CD4-positive, alpha-beta T cell treated with Interleukin-4 for 4 hours (primary cell): ENCODE measurements around the gene LRRIQ1.
"Not testable (repeated sequence)": the region's sequence is repeated elsewhere in the genome, so short reads cannot be mapped to it uniquely, and the experiment has no call there.

Experiments
- DNase-seq: peaks from one replicate; pipeline ENCODE4 v3.0.0-alpha.2; 2020

LRRIQ1 gene, protein sequence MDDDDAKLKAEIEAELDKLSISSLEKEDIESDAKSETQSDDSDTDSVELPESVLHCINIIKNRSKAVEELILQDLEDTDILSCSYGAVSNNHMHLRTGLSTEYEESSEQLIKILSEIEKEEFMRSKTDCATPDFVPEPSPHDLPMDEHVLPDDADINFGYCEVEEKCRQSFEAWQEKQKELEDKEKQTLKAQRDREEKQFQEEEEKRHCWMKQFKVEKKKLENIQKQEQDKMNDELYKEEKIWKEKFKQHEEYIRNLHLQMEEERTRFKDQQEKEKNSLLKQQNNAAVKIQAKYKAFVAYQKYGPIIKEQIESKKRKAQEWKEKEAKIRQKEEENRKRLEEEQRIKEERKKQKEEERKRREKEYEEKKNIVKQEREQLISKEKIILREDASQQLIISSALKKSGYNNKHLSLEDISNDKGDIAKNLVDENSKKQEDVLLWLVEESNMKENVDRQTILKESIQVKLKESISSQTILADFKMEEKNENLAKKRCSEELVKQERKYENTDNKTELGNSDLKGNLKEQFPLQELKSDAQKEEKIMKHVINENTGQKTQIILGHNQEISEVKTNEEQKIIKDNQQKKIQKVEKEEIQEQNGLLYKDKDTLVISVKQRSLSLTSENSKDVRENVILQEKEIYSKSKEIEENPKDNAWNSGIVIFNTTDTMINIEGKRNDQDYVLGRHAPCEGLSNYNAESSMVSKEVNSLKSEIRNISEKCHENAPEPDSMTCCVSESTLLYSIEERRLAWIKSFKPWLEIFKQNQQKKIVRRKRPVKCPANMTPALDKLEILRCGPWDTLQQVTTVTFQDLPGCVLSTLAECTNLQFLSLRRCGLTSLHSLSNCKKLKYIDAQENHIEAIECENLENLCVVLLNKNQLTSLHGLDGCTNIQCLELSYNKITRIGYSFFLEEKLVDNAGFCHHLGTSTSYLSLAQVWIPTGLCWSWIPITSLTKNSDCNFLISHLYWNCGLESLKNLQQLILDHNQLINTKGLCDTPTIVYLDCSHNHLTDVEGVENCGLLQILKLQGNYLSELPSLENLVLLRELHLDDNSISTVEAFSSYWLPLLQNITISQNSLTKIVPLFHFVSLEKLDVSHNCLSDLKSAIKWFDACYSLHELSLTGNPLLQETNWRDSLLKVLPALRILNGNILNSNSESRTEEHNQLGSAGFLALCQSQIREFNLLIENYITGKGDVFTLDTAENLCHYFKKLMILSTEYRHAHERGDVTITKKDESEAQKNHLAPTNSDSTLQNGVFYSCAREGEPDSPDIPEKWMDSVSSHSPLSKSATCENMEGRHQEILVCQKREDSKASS (N-terminal part only)

DNA sequence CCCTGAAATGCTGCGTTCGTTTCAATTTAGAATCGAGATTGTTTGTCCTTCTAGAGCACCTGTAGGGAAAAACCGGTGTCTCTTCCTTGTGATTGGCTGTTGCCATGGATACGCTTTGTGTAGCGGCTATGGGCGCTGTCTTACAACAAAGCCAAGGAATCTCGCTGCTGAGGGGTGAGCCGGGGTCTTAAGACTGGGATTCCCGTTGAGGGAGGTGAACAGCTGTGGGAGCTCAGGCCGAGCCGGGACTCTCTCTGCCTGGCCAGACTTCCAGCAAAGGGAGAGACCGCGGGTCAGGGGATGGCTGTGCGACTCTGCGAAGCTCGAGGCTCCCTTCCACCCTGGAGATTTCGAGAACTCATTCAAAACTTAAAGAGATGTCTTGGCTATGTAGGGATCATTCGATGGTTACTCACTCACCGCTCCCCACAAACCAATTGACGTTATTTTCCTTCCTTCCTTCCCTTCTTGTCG, at the start of gene LRRIQ1, which contains the start of gene TSPAN19:
LRRIQ1 (plus strand) TSS at position 118 of the 474 bp plus-strand sequence. CDS start 1,826 bp downstream, outside the sequence.
TSPAN19 (minus strand) TSS at position 44 of the 474 bp plus-strand sequence. CDS start 6,331 bp downstream, outside the sequence.
- peak; percentile 21 for DNase-seq

DNA sequence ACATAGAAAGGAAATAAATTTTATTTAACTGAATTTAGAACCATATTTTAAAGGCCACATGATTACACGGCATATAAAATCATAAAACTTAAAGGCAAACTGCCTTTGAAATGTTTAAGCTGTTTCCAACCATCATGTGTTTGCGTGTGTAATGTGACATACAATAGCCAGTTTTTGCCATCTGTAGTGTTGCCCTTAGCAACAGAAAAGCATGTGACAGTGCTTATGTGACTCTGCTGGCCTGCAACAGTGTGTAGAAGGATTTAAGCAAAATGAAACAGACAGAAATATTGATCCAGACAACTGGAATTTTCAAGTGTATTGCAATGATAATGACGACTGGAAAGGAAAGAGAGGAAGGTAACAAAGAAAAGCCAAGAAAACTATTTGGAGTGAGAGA, 49.6 kb upstream of the LRRIQ1 start:
- DNase-seq, result no peak

DNA sequence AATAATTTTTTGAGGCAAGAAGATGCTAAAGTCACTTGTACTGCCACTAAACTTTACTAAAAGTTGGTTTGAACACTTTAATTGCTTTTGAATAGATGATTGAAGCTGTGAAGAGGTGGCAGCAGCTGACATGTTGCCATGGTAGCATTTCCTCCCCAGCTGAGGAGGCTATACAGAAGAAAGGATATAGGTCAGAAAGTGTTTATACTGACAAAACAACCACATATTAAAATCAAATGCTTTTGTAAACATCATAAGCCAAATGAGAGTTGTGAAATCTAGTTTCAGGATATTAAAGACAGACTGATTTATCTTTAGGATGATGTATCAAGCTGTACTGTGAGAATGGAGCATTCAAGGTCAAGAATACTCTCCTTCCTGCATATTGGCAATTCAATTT, 41.7 kb upstream of the LRRIQ1 start:
- no peak for DNase-seq

DNA sequence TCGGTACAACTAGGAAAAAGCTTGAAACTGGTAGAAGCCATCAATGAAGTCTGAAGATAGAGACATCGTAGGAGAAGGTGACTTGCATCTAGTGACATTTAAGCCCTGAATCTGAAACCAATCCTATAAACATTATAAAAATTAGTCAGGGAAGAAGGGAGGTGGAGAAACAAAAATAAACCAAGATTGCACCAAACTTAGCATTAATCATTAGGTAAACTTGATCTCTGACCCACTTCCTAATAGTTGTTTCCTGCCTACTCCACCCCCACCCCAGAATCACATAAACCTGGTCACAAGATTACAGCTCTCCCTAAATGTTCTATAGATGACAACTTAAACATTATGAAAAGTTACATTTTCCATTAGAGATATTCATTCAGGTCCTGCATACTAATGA, 40.5 kb upstream of the LRRIQ1 start:
- no peak for DNase-seq

DNA sequence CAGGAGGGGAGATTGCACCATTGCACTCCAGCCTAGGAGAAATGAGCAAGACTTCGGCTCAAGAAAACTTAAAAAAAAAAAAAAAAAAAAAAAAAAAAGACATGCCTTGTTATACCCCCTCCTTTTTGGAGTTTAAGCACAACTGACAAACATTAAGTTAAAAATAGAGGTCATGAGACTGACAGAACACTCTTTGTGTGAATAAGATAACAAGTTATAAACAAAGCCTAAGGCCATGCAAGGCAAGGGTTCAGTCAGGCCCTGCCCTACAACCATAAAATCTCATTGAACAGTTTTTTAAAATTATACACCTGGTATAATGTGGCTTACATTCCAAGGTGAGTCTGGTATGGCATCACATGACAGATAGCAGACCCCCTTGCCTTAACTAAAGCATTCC, 39.4 kb upstream of the LRRIQ1 start:
- DNase-seq, result no peak

DNA sequence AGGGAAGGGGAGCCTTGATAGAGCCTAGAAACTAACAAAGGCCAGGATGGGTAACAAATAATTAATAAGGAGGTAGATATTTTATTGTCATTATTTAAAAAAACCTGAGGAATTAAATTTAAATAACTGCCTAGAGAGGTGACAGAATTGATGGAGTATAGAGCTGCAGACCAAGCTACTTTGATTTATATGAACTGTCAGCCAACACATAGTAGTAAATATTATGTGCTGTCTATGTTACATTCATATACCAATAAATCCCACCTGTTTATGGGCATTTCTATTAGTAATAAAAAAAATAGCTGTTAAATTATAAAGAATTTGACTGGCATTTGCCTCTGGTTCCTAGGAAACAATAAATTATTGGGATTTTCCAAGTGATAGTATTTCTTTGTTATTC, 37.8 kb upstream of the LRRIQ1 start:
- no peak for DNase-seq

DNA sequence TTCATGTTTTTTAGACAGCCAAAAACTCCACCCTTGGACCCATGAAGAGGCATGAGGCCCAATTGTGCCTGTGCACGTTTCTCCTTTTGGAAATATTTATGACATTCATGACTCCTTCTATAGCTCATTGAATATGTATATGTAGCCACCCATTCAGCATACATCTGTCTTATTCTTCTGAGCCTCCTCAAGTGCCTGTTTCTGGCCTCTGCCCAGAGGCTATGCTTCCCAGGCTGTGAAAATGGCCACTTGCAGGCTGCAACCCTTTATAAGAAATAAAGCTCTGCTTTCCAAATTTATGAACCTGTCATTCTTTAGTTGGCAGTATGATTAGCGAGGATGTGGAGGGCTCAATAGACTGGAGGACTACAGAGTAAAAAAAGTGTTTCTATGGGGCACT, 35.4 kb upstream of the LRRIQ1 start:
- no peak for DNase-seq

DNA sequence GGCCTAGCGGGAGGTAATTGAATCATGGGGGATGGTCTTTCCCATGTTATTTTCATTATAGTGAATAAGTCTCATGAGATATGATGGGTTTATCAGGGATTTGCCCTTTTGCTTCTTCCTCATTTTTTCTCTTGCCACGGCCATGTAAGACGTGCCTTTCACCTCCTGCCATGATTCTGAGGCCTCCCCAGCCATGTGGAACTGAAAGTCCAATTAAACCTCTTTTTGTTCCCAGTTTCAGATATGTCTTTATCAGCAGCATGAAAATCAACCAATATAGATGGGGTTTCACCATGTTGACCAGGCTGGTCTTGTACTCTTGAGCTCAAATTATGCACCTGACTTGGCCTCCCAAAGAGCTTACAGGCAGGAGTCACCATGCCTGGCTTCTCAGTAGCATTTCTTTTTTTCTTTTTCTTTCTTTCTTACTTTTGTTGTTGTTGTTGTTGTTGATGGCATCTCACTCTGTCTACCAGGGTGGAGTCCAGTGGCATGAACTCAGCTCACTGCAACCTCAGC, 33.3 kb upstream of the LRRIQ1 start:
- no peak for DNase-seq

DNA sequence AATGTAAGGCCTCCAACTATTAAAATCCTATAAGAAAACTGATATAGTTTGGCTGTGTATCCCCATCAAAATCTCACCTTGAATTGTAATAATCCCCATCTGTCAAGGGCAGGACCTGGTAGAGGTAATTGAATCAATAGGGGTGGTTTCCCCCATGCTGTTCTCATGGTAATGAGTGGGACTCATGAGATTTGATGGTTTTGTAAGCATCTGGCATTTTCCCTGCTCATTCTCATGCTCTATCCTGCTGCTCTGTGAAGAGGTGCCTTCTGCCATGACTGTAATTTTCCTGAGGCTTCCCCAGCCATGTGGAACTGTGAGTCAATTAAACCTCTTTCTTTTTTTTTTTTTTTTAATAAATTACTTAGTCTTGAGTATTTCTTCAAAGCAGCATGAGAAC, 31.9 kb upstream of the LRRIQ1 start:
- no peak for DNase-seq

DNA sequence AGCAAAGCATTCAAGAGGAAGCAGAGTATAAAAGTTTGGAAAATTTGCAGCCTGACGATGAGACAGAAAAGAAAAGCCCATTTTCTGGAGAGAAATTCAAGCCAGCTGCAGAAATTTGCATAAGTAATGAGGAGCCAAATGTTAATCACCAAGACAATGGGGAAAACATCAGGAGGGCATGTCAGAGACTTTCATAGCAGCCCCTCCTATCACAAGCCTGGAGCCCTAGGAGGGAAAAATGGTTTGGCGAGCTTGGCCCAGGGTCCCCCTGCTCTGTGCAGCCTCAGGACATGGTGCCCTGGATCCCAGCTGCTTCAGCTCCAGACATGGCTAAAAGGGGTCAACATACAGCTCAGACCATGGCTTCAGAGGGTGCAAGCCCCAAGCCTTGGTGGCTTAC, 31.1 kb upstream of the LRRIQ1 start:
- DNase-seq, result not testable (repeated sequence)

DNA sequence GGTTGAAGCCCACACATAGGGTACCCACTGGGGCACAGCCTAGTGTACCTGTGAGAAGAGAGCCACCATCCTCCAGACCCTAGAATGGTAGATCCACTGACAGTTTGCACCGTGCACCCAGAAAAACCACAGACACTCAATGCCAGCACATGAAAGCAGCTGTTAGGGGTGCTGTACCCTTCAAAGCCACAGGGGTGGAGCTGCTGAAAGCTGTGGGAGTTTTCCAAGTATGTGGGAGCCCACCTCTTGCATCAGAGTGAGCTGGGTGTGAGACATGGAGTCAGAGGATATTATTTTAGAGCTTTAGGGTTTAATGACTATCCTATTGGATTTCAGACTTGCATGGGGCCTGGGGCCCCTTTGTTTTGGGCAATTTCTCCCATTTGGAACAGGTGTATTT, 30.5 kb upstream of the LRRIQ1 start:
- DNase-seq, result no peak

DNA sequence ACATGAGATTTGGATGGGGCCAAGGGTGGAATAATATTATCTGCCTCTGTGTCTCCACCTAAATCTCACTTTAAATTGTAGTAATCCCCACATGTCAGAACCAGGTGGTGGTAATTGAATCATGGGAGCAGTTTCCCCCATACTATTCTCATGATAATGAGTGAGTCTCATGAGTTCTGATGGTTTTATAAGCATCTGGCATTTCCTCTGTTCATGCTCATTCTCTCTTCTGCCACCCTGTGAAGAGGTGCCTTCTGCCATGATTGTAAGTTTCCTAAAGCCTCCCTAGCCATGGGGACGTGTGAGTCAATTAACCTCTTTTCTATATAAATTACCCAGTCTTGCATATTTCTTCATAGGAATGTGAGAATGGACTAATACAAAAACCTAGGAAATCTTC, 29.9 kb upstream of the LRRIQ1 start:
- DNase-seq, result no peak

DNA sequence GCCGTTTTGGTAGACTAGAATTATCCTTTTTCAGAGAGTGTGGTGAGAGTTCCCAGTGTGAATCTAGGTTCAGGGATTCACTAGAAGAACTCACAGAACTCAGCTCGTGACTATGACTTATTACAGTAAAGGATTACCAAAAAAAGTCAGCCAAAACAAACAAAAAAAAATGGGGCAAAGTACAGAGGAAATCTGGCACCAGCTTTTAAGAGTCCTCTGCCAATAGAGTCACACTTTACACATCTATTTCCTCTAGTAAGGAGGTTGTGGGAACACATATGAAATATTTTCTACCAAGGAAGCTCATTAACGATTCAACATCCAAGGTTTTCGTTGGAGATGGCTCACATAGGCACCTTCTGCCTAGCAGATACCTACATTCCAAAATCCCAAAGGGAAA, 28.3 kb upstream of the LRRIQ1 start:
- DNase-seq, result no peak

DNA sequence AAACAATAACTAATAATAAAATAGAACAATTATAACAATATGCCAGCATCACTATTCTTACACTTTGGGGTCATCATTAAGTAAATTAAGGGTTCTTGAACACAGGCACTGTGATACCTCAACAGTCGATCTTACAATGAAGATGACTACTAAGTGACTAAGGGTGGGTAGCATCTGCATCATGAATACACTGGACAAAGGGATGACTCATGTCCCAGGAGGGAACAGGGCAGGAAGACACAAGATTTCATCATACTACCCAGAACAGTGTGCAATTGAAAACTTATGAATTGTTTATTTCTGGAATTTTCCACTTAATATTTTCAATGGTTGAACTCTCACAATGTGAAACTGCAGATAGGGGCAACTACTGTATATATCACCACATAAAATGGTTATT, 19.7 kb upstream of the LRRIQ1 start:
- no peak for DNase-seq

DNA sequence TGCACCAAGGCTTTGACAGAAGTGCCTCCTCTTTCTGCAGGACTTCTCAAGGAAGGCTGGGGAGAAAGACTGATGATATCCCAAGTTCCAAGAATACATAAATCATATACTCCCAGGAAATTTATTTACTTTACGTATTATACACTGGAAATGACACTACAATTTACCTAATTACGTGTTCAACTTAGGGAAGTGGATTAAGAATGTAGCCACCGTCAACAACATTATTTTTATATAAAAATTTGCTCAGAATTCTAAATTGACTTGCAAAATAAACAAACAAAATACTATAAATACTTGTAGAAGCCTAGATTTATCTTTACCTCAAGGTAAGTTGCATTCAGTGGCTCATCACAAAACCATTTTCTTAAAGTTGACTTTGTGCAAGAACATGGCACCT, 19.0 kb upstream of the LRRIQ1 start:
- DNase-seq, result no peak

DNA sequence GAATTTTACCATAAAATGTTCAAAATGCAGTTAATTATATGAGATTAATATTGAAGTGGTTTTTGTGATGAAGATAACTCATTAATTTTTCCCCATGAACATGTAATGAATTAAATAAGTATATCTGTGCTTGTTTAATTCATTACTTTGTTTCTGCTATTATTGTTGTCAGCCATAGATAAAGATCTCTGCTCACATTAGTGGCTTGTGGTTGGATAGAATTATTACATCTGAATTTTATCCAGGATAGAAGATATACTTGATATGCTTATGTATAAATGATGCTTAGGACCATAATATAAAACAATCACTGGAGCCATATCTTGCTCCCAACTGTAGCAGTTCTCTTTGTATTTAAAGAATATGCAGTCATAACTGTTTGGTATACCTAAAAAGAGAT, 18.5 kb upstream of the LRRIQ1 start:
- DNase-seq, result no peak

DNA sequence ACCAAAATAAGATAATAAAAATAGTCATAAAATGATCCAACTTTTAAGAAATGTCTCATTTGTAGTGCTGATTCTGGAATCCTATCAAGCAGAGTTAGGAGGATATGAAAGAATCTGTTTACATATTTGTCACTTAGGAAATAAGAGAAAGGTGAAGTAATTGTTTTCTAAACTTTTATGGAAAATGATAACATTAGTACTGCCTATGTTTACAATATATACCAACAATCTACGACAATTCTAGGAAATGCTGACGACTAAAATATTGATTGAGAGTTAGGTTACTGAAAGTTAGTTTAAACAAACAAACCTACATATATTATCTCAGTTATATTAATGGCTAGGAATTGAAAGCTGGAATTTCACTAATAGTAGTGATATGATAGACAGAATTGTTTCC, 18.1 kb upstream of the LRRIQ1 start:
- DNase-seq, result no peak

DNA sequence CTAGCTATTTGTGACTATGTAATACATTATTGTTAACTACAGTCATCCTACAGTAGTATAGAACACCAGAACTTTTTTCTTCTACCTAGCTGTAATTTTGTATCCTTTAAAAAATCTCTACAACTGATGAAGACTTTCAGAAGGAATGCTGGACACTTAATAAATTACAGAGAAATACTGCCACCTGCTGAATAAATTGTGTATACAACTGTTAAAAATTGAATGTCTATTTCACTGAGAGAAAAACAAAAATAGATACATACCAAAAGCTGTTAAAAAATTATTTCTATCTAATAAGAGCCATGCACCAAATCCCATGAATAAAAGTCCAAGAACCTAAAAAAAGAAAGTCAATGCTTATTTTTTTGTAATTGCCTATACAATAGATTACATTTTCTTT, 6.7 kb upstream of the LRRIQ1 start:
- no peak for DNase-seq

DNA sequence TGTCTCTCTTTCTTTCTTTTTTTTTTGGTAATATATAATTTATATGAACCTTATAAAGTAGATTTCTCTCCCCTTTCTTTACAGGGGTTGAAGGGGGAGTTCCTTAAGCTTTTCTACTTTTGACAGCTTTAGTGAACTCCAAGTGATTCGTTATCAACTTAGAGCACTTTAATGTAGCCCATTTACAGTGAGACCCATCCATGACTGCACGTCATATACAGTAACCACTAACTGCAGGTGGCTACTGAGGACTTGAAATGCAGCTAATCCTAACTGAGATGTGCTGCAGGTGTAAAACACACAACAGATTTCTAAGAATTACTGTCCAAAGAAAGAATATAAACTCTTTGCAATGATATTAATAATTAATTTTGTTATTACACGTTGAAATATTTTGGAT, 582 bp downstream of the LRRIQ1 start:
- DNase-seq, result no peak

DNA sequence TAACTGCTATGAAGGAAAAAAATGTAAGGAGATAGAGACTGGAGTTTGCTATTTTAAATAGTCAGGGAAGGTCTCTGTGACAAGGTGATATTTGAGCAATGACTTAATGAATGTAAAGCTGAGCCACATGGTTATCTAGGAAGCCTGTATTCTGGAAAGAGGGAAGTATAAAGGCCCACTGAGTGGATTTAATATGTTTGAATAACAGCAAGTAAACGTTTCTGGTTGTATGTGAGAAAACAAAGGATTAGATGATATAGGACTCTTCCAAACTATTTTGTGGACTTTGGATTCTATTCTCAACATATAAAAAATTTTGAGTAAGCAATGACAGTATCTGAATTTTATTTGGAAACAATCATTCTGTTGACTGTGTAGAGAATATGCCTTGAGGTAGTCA, 5.2 kb downstream of the LRRIQ1 start:
- no peak for DNase-seq

DNA sequence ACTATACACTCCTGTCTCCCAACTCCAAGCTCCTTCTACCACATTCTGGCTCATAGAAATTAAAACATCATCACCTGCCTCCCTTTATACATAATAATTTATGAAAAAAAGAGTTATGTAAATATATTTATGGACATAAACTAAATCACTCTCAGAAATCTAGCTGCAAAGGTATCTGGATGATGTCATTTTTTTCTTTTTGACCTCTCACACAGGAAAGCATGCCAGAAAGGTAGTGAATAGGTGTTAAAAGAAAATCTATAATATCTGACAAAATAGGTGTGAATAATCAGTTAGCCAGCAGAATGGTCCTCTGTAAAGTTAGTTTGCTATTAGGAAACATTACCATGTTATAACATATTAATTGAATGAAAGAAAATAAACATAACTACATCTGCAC, 7.7 kb downstream of the LRRIQ1 start:
- DNase-seq, result no peak

DNA sequence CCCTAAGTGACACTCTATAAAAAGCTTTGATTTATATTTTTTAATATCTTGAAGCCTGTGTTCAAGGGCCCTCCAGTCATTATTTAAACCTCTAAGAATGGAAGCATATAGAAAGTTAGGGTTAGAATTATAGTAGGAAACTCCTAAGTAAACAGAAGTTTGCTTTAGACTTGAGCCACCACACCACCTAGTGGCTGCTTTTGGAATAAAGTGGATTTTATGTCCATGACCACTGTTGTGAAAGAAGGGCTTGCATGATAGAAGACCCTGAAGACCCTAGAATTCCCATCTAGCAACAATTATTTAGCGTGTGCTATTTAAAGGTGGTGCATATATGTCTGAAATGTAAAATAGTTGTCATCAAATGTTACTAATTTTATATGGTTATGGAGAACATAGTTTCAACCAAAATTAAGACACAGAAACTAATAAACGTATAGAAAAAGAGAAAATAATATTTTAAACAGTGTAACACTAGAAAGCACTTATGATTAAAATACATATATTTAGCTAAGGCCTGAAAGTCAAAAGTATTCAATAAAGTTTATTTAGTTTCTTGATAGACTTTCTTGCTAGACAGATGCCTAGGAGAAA, 21.3 kb downstream of the LRRIQ1 start:
- DNase-seq, result peak; percentile 24
